SK-N-SH treated with all-trans-retinoic acid at 6 μM for 48 hours (cell line): ENCODE results near the gene ZNF398.

ENCODE experiments used
- ATAC-seq: fragments of 200-7000 bp; cut with Tn5 transposase; 3 replicates; pipeline ENCODE4 v1.9.1; 2020; ENCODE audit warnings: mild to moderate bottlenecking, moderate library complexity
- ARNTL ChIP-seq: fragments of 450-650 bp; formaldehyde crosslinking; IDR thresholded peaks from 2 replicates; pipeline ENCODE4 v1.5.0; 2020; ENCODE audit warnings: low read depth, mild to moderate bottlenecking, moderate library complexity, borderline replicate concordance
- BACH2 ChIP-seq: fragments of 250-450 bp; sonication (Bioruptor Pico); IDR thresholded peaks from 2 replicates; pipeline ENCODE4 v1.9.0; 2021; ENCODE audit warnings: mild to moderate bottlenecking, borderline replicate concordance
- CREB5 ChIP-seq: fragments of 250-450 bp; sonication (Bioruptor Pico); IDR thresholded peaks from 2 replicates; pipeline ENCODE4 v1.5.1; 2020; ENCODE audit warnings: low read depth, mild to moderate bottlenecking, moderate library complexity
- CSDC2 ChIP-seq: fragments of 250-450 bp; sonication (Bioruptor Pico); IDR thresholded peaks from 2 replicates; pipeline ENCODE4 v1.5.0; 2020; ENCODE audit warnings: mild to moderate bottlenecking, moderate library complexity
- CSRNP3 ChIP-seq: fragments of 250-450 bp; sonication (Bioruptor Pico); IDR thresholded peaks from 2 replicates; pipeline ENCODE4 v1.5.1; 2021; ENCODE audit warnings: mild to moderate bottlenecking, moderate library complexity
- GLIS3 ChIP-seq: fragments of 250-450 bp; sonication (Bioruptor Pico); IDR thresholded peaks from 2 replicates; pipeline ENCODE4 v1.5.0; 2020; ENCODE audit warnings: mild to moderate bottlenecking, moderate library complexity
- ISL1 ChIP-seq: fragments of 250-450 bp; sonication (Bioruptor Pico); IDR thresholded peaks from 2 replicates; pipeline ENCODE4 v2.1.2; 2022; ENCODE audit warnings: mild to moderate bottlenecking, moderate library complexity
- OSR1 ChIP-seq: fragments of 250-450 bp; sonication (Bioruptor Pico); IDR thresholded peaks from 2 replicates; pipeline ENCODE4 v1.8.0; 2022; ENCODE audit warnings: moderate library complexity, mild to moderate bottlenecking, inconsistent platforms
- PATZ1 ChIP-seq: fragments of 250-450 bp; sonication (Bioruptor Pico); IDR thresholded peaks from 2 replicates; pipeline ENCODE4 v1.8.0; 2020; ENCODE audit warnings: mild to moderate bottlenecking, moderate library complexity, borderline replicate concordance
- RARB ChIP-seq: fragments of 250-450 bp; sonication (Bioruptor Pico); IDR thresholded peaks from 2 replicates; pipeline ENCODE4 v1.8.0; 2021; ENCODE audit warnings: mild to moderate bottlenecking, moderate library complexity
- SNAI2 ChIP-seq: fragments of 250-450 bp; sonication (Bioruptor Pico); IDR thresholded peaks from 2 replicates; pipeline ENCODE4 v1.5.0; 2020; ENCODE audit warnings: mild to moderate bottlenecking, moderate library complexity
- TCF4 ChIP-seq: fragments of 250-450 bp; sonication (Bioruptor Pico); IDR thresholded peaks from 2 replicates; pipeline ENCODE4 v1.8.0; 2021; ENCODE audit warnings: mild to moderate bottlenecking, moderate library complexity, borderline replicate concordance
- TOX ChIP-seq: fragments of 250-450 bp; sonication (Bioruptor Pico); IDR thresholded peaks from 2 replicates; pipeline ENCODE4 v1.8.0; 2021; ENCODE audit warnings: mild to moderate bottlenecking, moderate library complexity, borderline replicate concordance
- TSHZ2 ChIP-seq: fragments of 250-450 bp; sonication (Bioruptor Pico); IDR thresholded peaks from 2 replicates; pipeline ENCODE4 v1.5.0; 2020; ENCODE audit warnings: mild to moderate bottlenecking, moderate library complexity
- ZC3H10 ChIP-seq: fragments of 250-450 bp; sonication (Bioruptor Pico); IDR thresholded peaks from 2 replicates; pipeline ENCODE4 v1.5.1; 2021; ENCODE audit warnings: mild to moderate bottlenecking, moderate library complexity
- ZFP3 ChIP-seq: fragments of 250-450 bp; sonication (Bioruptor Pico); IDR thresholded peaks from 2 replicates; pipeline ENCODE4 v1.5.0; 2020; ENCODE audit warnings: mild to moderate bottlenecking, moderate library complexity
- ZNF565 ChIP-seq: fragments of 450-650 bp; formaldehyde crosslinking; conservative IDR thresholded peaks from 2 replicates; pipeline ENCODE4 v1.5.0; 2020; ENCODE audit warnings: low read depth, mild to moderate bottlenecking, moderate library complexity
- ZNF70 ChIP-seq: fragments of 450-650 bp; formaldehyde crosslinking; IDR thresholded peaks from 2 replicates; pipeline ENCODE4 v1.5.0; 2020; ENCODE audit warnings: mild to moderate bottlenecking, moderate library complexity
- ZNF8 ChIP-seq: fragments of 450-650 bp; formaldehyde crosslinking; IDR thresholded peaks from 2 replicates; pipeline ENCODE4 v1.5.0; 2020; ENCODE audit warnings: mild to moderate bottlenecking, moderate library complexity

Gene ZNF398

GRCh38 chr7:149147072-149147751 lies at the start of gene ZNF398:
Gene ZNF398 (plus strand): TSS chr7:149147453. CDS start chr7:149147743, 290 bp downstream.
- TF ChIP-seq ZFP3 (CRISPR knock-in tag) (0 out of 2 replicates have a peak, but pooled peaks have one; percentile 20), ZNF8 (CRISPR knock-in tag) (peak; percentile 32; the same call in 1 of the 2 replicates), CSRNP3 (CRISPR knock-in tag) (0 out of 2 replicates have a peak, but pooled peaks have one; percentile 20), TCF4 (CRISPR knock-in tag) (no peak), ZNF70 (CRISPR knock-in tag) (0 out of 2 replicates have a peak, but pooled peaks have one; percentile 16), ZC3H10 (CRISPR knock-in tag) (no peak), GLIS3 (no peak), SNAI2 (CRISPR knock-in tag) (0 out of 2 replicates have a peak, but pooled peaks have one; percentile 4), RARB (no peak), TOX (CRISPR knock-in tag) (no peak), PATZ1 (CRISPR knock-in tag) (peak; percentile 71; the same call in 1 of the 2 replicates)
- TF ChIP-seq, all 23 proteins: peak for 6

GRCh38 chr7:149099058-149099457 lies 48.2 kb upstream of the ZNF398 start:
- ATAC-seq: no peak
- TF ChIP-seq CSRNP3 (CRISPR knock-in tag) (no peak), TCF4 (CRISPR knock-in tag) (no peak), TSHZ2 (no peak), SNAI2 (CRISPR knock-in tag) (no peak)

More at GRCh38 chr7:149147072-149147751, at the start of gene ZNF398:
- ATAC-seq: peak; percentile 80

GRCh38 chr7:149100821-149101220 lies 46.4 kb upstream of the ZNF398 start:
- ATAC-seq: no peak
- TF ChIP-seq PATZ1 (CRISPR knock-in tag): no peak
- no peak for TF ChIP-seq ZNF8 (CRISPR knock-in tag)
- TF ChIP-seq TCF4 (CRISPR knock-in tag): no peak
- no peak for TF ChIP-seq GLIS3
- TF ChIP-seq ARNTL (CRISPR knock-in tag): no peak
- TF ChIP-seq TOX (CRISPR knock-in tag): no peak
- no peak for TF ChIP-seq SNAI2 (CRISPR knock-in tag)
- no peak for TF ChIP-seq TSHZ2
- TF ChIP-seq CSDC2 (CRISPR knock-in tag): no peak
- no peak for TF ChIP-seq ISL1 (CRISPR knock-in tag)
- no peak for TF ChIP-seq CREB5 (CRISPR knock-in tag)
- TF ChIP-seq ZFP3 (CRISPR knock-in tag): no peak
- no peak for TF ChIP-seq OSR1 (CRISPR knock-in tag)
- TF ChIP-seq ZNF565 (CRISPR knock-in tag): no peak
- TF ChIP-seq BACH2 (CRISPR knock-in tag): no peak
- no peak for TF ChIP-seq CSRNP3 (CRISPR knock-in tag)
